A673 (cell line): ENCODE measurements around the gene OR6P1. TPM values are rescaled to one million over a fixed set of nuclear protein-coding genes. Genes with fewer than 3 reads are reported as not detected.

Source experiments
- BruUV-seq: library from RNA; stranded (reverse); fragments of 400-500 nt; replicated peaks from 2 replicates; lab custom pipeline; 2021; lab: Mats Ljungman, UMichigan
- CTCF ChIA-PET: fragments of 300-600 bp; sonication (Branson Sonifier 250); formaldehyde crosslinking; loops from one replicate; lab custom pipeline; 2022; ENCODE audit warnings: antibody characterized with exemption; lab: Charles Lee
- POLR2A ChIA-PET: fragments of 300-600 bp; sonication (Branson Sonifier 250); formaldehyde crosslinking; loops from one replicate; lab custom pipeline; 2022; ENCODE audit warnings: antibody characterized with exemption; ENCODE audit not compliant: low non-redundant PET; lab: Charles Lee
- DNase-seq: peaks from one replicate; pipeline ENCODE4 v3.0.0-alpha.2; 2015; ENCODE audit warnings: low spot score
- H3K27ac ChIP-seq: fragments of 200-600 bp; sonication (generic); 2 replicates; pipeline ENCODE4 v1.5.1; 2016; ENCODE audit warnings: mixed run types, low read depth, mild to moderate bottlenecking, mixed read lengths, antibody characterized with exemption, low read length; ENCODE audit not compliant: poor library complexity, severe bottlenecking
- H3K27me3 ChIP-seq: fragments of 200-600 bp; sonication (generic); replicated peaks from 2 replicates; pipeline ENCODE4 v1.6.1; 2017; ENCODE audit warnings: mixed run types, low read depth, mild to moderate bottlenecking, mixed read lengths, antibody characterized with exemption, low read length; ENCODE audit not compliant: insufficient read depth, poor library complexity
- H3K36me3 ChIP-seq: fragments of 200-600 bp; sonication (generic); 2 replicates; pipeline ENCODE4 v1.6.1; 2016; ENCODE audit warnings: mixed run types, mild to moderate bottlenecking, mixed read lengths, antibody characterized with exemption, low read length; ENCODE audit not compliant: insufficient read depth, poor library complexity, severe bottlenecking
- H3K4me1 ChIP-seq: fragments of 200-600 bp; sonication (generic); 2 replicates; pipeline ENCODE4 v1.6.1; 2017; ENCODE audit warnings: mixed run types, mild to moderate bottlenecking, mixed read lengths, antibody characterized with exemption, low read length; ENCODE audit not compliant: insufficient read depth, poor library complexity, severe bottlenecking
- H3K4me3 ChIP-seq: fragments of 200-600 bp; sonication (generic); 2 replicates; pipeline ENCODE4 v1.5.1; 2016; ENCODE audit warnings: low read depth, mixed run types, mild to moderate bottlenecking, mixed read lengths, low read length; ENCODE audit not compliant: poor library complexity, severe bottlenecking
- H3K9me3 ChIP-seq: fragments of 200-600 bp; sonication (generic); 2 replicates; pipeline ENCODE4 v1.6.1; 2016; ENCODE audit warnings: mixed run types, low read depth, mild to moderate bottlenecking, mixed read lengths, antibody characterized with exemption, low read length; ENCODE audit not compliant: poor library complexity, severe bottlenecking
- CTCF ChIP-seq: fragments of 300-800, 200-600 bp; sonication (generic); conservative IDR thresholded peaks from 2 replicates; pipeline ENCODE4 v1.5.1; 2017; ENCODE audit warnings: low read depth, mild to moderate bottlenecking, antibody characterized with exemption, low read length, moderate library complexity, mixed read lengths
- EZH2 ChIP-seq: fragments of 200-600 bp; sonication (generic); IDR thresholded peaks from 2 replicates; pipeline ENCODE4 v1.6.1; 2017; ENCODE audit warnings: borderline replicate concordance, low read depth, mild to moderate bottlenecking, mixed read lengths, antibody characterized with exemption, low read length; ENCODE audit not compliant: poor library complexity, severe bottlenecking
- intact Hi-C: fragments of 100-400 bp; cut with micrococcal nuclease; formaldehyde crosslinking; loops from one replicate; pipeline ENCODE4 v1.10.0; 2022; ENCODE audit not compliant: unreplicated experiment
- total RNA-seq: library from RNA; stranded (reverse); gene quantifications from 2 replicates; pipeline ENCODE4 v1.2.3, GENCODE V29; 2021

The OR6P1 gene
- total RNA-seq, 1 experiment from 2014 or later: not detected

GRCh38 chr1:158607296-158607695 is 36.9 kb upstream of the OR6P1 start:
- Histone ChIP-seq H3K4me3 (no peak overlapping the region), H3K4me1 (no peaks in the 10 kb centered on the region), H3K9me3 (no peaks in the 10 kb centered on the region), H3K36me3 (no peaks in the 10 kb centered on the region), H3K27ac (no peak overlapping the region), H3K27me3 (no peaks in the 10 kb centered on the region)
- intact Hi-C loops: no loop called here
- ChIA-PET CTCF (no interaction called here), POLR2A (no interaction called here)
- TF ChIP-seq CTCF: no peak
- no peak for TF ChIP-seq EZH2
- no TSS peak for BruUV-seq
- DNase-seq: no peak

- Histone ChIP-seq H3K27me3 (no peaks in the 10 kb centered on the region), H3K36me3 (no peaks in the 10 kb centered on the region), H3K27ac (no peak within 1 kb of the TSS), H3K4me1 (no peaks in the 10 kb centered on the region), H3K4me3 (no peak within 1 kb of the TSS), H3K9me3 (no peaks in the 10 kb centered on the region)
- no TSS peak for BruUV-seq
- intact Hi-C loops: no loop called here
- POLR2A ChIA-PET: no interaction called here
- no peak for TF ChIP-seq CTCF
- TF ChIP-seq EZH2: no peak
- DNase-seq: no peak
- CTCF ChIA-PET: no interaction called here
Measured at GRCh38 chr1:158604968-158605367, 34.6 kb upstream of the OR6P1 start, which contains the start of gene OR10Z1. Gene OR10Z1, plus strand, starts transcription at chr1:158605268. Its CDS starts 1,171 bp downstream, at chr1:158606439.

GRCh38 chr1:158600735-158601134 is 30.4 kb upstream of the OR6P1 start:
- Histone ChIP-seq H3K4me1 (no peaks in the 10 kb centered on the region), H3K36me3 (no peaks in the 10 kb centered on the region), H3K9me3 (no peaks in the 10 kb centered on the region), H3K27ac (no peak overlapping the region), H3K4me3 (no peak overlapping the region), H3K27me3 (no peaks in the 10 kb centered on the region)
- ChIA-PET CTCF (no interaction called here), POLR2A (no interaction called here)
- no TSS peak for BruUV-seq
- intact Hi-C loops: no loop called here
- TF ChIP-seq CTCF (no peak), EZH2 (no peak)
- DNase-seq: no peak
